NCI-H345 treated with DMSO at 0.1 percent for 48 hours (cell line): Measurements from ENCODE around the gene THRAP3.
"Not testable (repeated sequence)": the region's sequence is repeated elsewhere in the genome, so short reads cannot be mapped to it uniquely, and the experiment has no call there.

Experiments used
- DNase-seq: peaks from one replicate; lab custom pipeline; 2025; ENCODE audit not compliant: unreplicated experiment; lab: John Stamatoyannopoulos, UW

Gene THRAP3

GRCh38 chr1:36223996-36224536 lies at the start of gene THRAP3:
Gene THRAP3 (plus strand): TSS chr1:36224443. CDS start chr1:36282564, 58,121 bp downstream.
- peak; percentile 99 for DNase-seq

GRCh38 chr1:36174713-36175112 lies 49.5 kb upstream of the THRAP3 start:
- DNase-seq: peak; percentile 44

GRCh38 chr1:36175137-36176095 lies 48.8 kb upstream of the THRAP3 start:
- peak; percentile 21 for DNase-seq

GRCh38 chr1:36176106-36176949 lies 47.9 kb upstream of the THRAP3 start:
- no peak for DNase-seq

- no peak for DNase-seq
Measured at GRCh38 chr1:36177589-36178431, 46.4 kb upstream of the THRAP3 start.

GRCh38 chr1:36178471-36179219 lies 45.6 kb upstream of the THRAP3 start:
- DNase-seq: no peak

GRCh38 chr1:36179220-36179600 lies 45.0 kb upstream of the THRAP3 start:
- DNase-seq: no peak

GRCh38 chr1:36182734-36183133 lies 41.5 kb upstream of the THRAP3 start:
- DNase-seq: peak; percentile 24

GRCh38 chr1:36183309-36183856 lies 40.9 kb upstream of the THRAP3 start:
- DNase-seq: no peak

- DNase-seq: peak; percentile 73
Measured at GRCh38 chr1:36187800-36188593, 36.2 kb upstream of the THRAP3 start.

GRCh38 chr1:36196805-36197204 lies 27.4 kb upstream of the THRAP3 start:
- DNase-seq: not testable (repeated sequence)

GRCh38 chr1:36198641-36199040 lies 25.6 kb upstream of the THRAP3 start:
- DNase-seq: no peak

- no peak for DNase-seq
Measured at GRCh38 chr1:36199934-36200741, 24.1 kb upstream of the THRAP3 start.

- no peak for DNase-seq
Measured at GRCh38 chr1:36203027-36203553, 21.2 kb upstream of the THRAP3 start.

- DNase-seq: no peak
Measured at GRCh38 chr1:36203554-36204346, 20.5 kb upstream of the THRAP3 start.

- no peak for DNase-seq
Measured at GRCh38 chr1:36204347-36204909, 19.8 kb upstream of the THRAP3 start.
